Kasumi-1 (cell line): ENCODE measurements around the gene CDIP1.

ENCODE experiments used
- DNase-seq, 2 experiments: peaks; one replicate each; lab custom pipeline; 2025; lab: John Stamatoyannopoulos, UW

Gene CDIP1

DNA sequence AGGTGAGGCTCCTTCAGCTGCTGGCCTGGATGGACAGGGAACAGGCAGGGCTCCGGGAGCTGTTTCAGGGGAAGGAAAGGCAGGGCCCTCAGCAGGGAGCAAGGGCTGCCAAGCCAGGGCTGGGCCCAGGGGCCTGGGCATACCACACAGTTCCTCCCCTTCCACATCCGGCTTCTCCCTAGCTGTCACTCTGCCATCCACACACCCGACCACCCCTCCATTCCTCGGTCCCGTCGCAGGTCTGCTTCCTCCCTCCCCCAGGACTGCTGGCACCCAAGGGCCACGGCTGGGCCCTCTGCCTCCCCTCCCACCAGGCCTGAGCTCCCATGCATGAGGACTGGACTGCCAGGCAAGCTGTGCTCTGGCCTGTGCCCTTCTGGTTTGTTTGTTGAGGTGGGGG lies 24.0 kb downstream of the CDIP1 start:
- no peak for DNase-seq

DNA sequence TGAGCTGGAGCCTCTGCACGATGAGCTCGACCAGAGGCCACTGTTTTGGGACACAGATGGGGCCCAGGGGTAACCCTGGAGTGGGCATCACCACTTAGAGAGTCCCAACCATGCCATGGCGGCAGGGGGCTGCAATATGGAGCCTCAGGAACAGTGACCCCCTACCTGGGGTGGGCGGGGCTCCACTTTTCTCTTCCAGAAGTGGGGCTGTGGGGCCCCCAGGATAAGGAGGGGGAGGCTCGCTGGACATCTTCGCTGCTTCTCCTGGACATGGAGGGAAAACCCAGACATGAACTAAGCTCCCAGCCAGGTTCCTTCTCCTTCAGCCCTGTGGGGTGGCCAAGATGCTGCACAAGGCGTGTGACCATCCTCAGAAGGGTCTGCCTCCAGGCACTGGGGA lies 24.7 kb downstream of the CDIP1 start:
- no peak for DNase-seq

DNA sequence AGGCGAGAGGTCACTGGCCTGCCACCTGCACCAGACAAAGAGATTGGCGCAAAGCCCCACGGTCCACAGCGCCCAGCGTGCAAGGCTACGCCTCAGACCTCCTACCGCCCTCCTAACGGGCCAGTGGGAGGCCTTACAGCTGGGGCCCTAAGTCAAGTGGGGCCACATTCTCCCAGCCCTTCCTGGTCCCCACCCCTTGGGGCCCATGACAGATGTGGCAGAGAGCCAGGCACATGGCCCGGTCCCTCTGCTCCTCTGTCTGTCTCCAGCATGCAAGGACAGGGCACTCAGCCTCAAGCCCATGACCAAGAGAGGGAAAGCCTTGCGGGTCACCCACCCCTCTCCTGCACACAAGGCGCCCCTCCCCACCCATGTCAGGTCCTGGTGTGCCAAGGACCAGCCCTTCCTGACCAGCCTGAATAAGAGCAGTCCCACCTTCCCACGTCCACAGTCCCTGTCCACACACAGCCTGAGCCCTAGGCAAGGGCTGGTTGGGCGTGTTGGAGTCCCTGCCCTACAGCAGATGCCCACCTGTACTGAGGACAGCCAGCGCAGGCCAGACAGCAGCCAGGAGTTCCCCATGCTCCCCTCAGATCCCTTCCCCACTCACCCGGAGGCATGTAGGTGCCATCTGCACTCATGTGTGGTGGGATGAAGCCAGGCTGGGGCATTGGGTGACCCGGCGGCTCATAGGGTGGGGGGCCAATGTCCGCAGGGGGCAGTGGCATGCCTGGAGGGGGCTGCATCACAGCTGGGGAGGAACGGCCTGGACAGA lies 25.3 kb downstream of the CDIP1 start:
- DNase-seq: no peak

DNA sequence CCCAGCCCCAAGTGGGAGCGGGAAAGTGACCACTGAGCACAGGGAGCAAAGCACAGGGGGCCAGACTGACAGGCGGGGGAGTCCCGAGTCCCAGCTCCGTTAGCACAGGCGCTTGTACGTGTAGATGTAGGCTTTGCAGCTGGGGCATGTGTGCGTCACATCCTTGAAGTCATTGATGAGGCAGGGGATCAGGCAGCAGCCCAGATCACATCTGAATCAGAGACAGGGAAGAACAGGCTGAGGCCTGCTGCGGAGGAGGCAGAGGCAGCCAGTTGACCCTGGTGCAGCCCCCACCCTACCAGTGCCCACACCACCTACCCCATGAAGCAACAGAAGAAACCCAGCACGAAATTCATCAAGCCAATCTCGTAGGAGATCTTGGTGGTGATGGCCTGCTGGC lies 26.1 kb downstream of the CDIP1 start:
- DNase-seq: no peak

DNA sequence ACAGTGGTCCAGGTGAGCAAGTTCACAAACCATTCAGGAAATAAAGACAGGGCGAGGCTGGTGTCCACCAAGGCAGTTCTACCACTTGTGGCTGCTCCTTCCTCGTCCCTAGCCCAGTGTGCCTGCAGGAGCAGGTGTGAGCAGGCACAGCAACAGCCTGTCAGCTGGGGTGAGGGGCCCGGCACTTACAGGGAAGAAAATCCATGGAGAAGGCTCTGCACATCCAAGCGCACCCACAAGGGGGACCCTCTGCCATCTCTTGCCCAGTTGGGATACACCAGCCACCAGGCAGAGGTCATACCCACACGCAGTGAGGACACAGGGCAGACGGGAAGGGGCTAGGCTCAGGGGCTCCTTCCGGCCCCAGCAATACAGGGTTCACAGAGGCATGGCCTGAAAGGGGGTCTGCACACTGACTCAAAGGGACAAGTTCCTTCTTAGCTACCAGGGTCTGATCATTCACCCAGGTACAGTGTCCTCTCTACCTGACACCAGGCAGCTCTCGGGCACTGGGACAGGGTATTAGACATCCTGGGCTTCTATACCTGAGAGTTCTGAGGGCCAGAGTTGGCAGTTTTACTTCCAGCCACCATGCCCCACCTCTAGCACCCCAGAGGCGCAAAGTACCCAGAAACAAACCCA lies 27.0 kb downstream of the CDIP1 start:
- DNase-seq: peak; percentile 21 to 40

DNA sequence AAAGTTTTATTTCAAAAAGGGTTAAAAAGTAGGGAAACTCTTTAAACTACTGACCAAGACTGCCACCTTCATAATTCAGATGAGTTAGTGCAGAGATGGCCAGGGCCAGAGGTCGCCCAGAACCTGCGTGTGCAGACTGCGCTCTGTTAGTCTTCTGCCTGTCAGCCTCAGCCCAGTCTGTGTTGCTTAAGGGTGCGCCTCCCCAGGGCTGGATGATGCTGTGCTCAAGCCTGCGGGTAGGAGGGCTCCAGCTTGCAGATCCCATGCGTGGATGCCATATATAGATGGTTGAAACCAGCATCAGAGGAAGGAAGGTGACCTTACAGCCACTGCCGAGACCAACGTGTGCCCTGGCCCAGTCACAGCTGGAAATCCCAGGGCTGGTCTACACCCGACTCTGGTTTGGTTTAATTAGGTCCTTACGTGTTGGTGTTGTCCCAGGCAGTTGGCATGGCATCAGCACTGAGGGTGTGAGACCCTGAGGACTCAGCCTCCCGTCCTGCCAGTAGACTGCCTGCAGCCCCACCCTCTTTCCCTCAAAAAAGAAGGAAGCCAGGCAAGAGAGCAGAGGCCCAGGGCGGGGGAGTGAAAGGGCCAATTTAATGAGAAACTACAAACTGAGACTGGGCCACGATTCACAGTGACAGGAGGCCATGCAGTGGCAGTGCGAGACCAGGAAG lies 27.7 kb downstream of the CDIP1 start:
- DNase-seq: peak in 1 of 2 experiments; percentile 11

DNA sequence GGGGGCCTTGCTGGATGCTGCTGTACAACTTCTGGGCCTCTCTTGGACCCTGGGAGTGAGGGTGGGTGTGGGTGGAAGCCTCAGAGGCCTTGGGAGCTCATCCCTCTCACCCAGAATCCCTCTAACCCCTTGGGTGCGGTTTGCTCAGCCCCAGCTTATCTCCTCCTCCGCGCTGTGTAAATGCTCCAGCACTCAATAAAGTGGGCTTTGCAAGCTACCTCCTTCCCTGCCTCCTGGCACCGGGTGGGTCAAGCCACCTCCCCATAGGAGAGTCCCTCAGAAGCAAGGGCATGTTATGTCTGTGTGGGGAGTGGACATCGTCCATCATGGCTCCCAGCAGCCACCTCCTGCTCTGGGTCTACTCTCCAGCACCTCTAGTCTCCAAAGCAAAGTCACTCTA lies 28.4 kb downstream of the CDIP1 start:
- no peak for DNase-seq

DNA sequence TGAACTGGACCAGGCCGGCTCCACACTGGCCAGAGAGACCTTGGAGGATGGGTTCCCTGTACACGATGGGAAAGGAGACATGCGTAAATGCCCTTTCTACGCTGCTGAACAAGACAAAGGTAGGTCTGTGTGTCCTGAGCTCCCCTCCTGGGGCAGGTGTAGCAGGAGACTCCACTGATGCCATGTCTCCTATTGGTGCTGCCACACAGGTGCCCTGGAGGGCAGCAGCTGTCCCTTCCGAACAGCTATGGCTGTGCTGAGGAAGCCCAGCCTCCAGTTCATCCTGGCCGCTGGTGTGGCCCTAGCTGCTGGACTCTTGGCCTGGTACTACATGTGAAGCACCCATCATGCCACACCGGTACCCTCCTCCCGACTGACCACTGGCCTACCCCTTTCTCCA lies 29.2 kb downstream of the CDIP1 start:
- DNase-seq: no peak

DNA sequence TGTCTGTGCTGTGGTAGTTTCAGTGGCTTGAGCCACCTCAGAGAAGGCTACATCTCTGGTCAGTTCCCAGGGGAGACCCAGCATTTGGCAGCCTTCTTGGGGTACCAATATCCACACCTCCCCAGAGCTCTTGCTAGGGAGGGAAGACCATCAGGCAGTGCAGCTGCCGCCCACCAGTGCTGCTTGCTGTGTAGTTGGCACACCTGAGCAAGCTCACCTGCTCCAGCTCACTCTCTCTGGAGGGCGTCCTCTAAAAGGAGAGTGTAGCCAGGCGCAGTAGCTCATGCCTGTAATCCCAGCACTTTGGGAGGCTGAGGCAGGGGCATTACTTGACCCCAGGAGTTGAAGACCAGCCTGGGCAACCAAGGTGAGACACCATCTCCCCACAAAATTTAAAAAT lies 29.8 kb downstream of the CDIP1 start:
- no peak for DNase-seq

DNA sequence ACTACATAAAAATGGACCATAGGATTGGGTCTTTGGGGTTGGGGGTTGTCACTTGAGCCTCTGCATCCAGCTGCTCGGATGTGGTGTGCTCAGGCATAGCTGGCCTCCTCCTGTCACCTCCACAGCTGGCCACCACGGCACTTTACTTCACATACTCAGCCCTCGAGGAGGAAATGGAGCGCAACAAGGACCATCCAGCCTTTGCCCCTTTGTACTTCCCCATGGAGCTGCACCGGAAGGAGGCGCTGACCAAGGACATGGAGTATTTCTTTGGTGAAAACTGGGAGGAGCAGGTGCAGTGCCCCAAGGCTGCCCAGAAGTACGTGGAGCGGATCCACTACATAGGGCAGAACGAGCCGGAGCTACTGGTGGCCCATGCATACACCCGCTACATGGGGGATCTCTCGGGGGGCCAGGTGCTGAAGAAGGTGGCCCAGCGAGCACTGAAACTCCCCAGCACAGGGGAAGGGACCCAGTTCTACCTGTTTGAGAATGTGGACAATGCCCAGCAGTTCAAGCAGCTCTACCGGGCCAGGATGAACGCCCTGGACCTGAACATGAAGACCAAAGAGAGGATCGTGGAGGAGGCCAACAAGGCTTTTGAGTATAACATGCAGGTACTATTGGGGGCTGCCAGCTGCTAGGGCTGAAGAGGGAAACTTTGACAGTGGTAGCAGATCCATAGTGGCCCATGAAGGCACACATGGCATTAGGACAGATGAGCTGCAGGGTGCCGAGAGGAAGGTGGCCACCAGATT lies 30.8 kb downstream of the CDIP1 start:
- DNase-seq: no peak

DNA sequence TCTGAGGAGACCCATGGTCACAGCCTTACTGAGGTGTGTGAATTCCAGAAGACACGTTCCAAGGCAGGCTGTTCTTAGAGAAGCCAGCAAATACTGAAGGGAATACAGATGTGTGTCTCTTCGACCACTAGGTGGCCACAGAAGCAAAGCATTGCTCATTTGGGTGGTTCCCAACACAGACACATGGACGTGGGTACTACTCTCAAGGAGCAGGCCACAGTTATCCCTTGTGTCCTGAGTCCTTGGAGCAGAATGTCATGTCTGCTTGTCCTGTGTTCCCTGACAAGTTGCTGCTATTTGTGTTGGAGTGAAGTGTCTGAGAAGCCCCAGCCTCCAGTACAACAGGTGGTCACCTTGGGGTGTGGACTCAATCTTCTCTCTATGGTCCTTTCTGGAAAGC lies 32.1 kb downstream of the CDIP1 start:
- peak; percentile 48 to 52 for DNase-seq

DNA sequence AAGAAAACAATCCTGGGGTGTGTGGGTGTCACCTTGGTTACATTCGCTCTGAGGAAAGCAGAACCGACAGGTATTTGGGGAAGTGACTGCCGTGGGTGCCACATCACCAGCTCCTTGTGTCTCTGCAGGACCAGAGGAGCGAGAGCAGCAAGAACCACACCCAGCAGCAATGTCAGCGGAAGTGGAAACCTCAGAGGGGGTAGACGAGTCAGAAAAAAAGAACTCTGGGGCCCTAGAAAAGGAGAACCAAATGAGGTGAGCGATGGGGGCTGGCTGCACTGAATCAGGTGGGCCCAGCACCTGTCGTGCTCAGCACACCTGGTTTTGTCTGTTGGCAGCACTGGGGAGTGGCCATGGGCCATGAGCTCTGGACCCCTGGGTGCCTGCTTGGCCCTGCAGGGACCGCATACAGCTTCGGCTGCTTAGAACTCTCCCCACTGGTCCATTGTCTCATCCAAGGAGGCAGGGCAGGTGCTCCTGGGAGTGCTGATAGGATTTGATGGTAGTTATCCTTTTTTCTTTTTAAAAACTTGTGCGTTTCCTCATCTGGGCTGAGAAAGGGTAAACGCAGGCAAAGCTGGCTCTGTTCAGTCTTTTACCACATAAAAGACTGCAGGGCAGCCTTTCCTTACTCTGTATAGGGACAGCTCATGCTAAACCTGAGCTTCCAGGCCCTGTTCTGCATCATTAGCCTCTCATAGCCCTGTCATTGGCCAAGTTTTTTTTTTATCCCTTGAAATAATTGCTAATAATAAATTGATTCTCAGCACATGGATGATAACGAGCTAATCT lies 33.0 kb downstream of the CDIP1 start:
- DNase-seq: peak; percentile 51 to 81

DNA sequence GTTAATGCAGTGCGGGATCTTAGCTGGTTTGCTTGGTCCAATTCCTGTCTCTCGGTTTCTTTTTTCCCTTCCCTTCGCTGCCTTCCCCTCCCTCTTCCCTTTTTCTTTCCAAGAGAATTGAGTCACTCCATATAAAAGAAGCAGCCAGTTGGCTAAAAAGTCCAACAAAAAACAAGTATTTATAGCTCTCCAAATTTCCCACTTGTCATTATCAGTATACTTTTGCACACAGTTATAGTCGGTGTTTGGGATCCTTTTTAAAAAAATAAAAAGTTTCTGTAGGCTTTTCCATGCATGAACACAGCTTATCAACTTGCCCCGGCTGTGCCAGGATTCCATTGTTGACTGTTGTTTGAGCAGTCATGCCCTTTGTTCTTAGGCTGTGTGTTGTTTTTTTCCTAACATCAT lies 37.5 kb downstream of the CDIP1 start:
- DNase-seq: no peak

DNA sequence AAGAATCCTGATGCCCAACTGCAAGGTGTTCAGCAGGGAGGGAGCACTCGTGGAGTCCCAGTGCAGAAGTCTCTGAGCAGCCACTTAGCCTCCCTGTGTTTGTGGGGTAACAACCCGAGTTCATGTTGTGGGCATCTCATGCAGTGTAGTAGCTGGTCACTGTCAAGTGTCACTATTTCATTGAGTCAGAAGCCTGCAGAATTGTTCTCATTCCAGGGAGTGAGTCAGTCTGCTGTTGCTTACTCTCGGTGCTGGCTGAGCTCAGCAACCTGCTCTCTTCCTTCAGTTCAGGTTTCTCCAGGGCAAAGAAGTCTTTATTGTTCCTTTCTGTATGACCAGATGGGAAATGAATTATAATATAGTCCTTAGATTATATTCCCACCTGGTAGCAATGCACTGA lies 38.3 kb downstream of the CDIP1 start:
- DNase-seq: no peak

DNA sequence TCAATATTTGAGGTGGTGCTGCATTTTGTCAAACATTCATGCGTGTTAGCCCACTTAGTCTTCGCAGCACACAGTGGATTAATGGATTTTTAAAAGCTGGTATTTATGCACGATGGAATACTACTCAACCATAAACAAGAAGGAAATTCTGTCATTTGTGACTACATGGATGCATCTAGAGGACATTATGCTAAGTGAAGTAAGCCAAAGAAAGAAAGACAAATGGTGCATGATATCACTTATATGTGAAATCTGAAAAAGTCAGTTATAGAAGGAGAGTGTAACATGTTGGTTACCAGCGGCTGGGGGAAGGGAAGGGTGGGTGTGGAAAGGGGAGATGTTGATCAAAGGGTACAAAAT lies 39.4 kb downstream of the CDIP1 start:
- no peak for DNase-seq

DNA sequence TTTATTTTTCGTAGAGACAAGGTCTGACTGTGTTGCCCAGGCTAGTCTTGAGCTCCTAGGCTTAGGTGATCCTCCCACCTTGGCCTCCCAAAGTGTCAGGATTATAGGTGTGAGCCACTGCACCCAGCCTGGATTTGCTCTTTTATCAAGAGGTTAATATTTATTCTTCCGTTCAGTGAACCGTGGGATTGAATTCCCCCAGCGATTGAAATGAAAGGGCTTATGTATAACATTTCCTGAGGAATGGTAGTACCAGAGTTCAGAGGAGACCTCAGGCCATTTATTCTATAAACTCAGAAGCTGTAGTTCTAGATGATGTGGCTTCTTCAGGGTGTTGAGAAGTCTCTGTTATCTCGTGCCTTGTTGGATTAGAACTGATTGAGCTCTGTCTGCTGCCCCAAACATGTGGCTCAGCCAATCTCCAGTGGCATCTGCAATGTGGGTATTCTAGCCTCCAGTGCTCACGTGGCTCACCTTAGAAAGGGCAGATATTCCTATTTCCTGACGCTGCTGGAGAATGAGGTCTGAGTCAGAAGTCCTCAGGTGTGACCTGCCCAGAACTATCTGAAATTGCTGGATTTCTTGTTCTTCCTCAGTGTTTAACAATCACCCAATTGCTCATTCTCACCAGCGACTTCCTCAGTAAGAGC lies 39.9 kb downstream of the CDIP1 start:
- no peak for DNase-seq

DNA sequence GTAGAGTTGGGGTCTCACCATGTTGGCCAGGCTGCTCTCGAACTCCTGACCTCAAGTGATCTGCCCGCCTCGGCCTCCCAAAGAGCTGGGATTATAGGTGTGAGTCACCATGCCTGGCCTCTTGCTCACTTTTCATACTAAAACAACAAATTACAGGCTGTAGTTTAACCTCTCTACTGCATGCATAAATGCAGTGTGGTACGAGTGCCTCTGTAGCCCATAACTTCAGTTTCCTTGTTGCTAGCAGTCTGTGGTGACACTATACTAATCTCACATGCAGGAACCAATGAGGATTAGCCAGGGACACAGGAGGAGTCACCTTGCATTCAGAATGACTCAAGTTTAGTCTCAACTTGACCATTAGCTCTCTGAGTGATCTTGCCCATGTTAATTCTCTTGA lies 42.3 kb downstream of the CDIP1 start:
- no peak for DNase-seq

DNA sequence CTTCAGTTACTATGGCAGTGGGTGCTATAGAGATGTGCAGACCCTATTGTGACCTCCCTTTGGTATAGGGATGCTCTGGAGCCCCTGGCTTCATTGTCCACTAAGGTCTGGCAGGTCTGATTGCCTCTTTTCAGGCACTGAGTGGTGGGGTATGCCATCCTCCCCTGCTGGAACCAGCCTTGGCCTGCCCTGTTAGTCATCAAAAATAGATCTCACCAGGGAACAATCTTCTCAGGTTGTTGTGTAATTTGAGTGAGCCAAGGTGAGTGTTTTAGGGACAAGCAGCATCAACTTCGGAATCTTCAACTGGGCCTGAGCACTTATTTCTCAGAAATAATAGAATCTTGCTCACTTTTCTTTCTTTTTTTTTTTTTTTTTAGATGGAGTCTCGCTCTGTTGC lies 42.8 kb downstream of the CDIP1 start:
- no peak for DNase-seq

DNA sequence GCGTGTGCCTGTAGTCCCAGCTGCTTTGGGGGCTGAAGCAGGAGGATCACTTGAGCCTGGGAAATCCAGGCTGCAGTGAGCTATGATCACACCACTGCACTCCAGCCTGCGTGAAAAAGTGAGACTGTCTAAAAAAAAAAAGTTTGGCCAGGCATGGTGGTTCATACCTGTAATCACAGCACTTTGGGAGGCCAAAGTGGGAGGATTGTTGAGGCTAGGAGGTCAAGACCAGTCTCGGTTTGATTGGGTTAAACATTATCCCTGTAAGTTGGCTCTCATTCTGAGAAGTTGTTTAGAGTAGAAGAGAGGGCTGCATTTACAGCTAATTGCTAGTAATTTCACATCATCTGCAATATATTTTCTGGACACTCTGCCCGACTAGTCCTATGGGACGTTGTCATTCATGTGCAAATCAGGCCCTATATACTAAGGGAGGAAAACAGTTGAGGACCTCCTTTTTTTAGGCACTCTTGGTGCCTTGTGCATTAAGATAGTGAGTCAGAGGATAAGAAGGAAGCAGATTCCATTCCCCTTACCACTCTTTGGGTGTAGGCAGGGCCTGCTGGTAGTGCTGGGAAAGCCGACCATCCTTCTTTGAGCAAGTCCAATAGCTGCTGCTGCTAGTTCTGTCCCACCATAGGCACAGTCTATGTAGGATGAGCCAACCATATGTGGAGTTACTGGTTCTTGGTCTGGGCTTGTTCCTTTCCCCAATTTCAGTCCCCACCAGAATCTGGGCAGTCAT lies 43.7 kb downstream of the CDIP1 start:
- DNase-seq: no peak

DNA sequence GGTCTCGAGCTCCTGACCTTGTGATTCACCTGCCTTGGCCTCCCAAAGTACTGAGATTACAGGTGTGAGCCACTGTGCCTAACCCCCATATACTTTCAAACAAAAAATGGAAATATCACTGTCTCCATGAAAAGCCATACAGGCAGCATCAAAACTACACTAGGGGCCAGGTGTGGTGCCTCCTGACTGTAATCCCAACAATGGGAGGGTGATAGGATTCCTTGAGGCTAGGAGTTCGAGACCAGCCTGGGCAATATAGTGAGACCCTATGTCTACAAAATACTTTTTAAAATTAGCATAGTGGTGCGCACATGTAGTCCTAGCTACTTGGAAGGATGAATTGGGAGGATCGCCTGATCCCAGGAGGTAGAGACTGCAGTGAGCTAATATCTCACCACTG lies 46.7 kb downstream of the CDIP1 start:
- no peak for DNase-seq

DNA sequence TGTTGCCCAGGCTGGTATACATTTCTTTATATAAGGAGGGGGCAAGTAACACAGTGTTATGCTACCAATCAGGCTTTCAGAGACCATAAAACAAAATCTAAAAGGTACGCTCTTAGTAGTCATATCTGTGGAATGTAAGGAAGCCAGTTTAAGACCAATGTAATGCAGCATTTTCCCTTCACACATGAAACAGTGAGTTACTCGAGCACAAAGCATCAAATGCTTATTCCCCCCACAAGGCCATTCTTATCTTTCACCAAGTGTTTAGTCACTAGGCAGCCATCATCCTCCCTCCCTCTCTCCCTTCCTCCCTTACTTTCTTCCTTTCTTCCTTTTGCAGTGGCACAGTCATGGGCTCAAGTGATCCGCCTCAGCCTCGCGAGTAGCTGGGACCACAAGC lies 49.5 kb downstream of the CDIP1 start:
- DNase-seq: no peak
